Dermis microvascular lymphatic vessel endothelial cell (primary cell): ENCODE results near the gene ZBP1. TPM values are rescaled to one million over a fixed set of nuclear protein-coding genes. Genes with fewer than 3 reads are reported as not detected.

Source experiments
- DNase-seq, 2 donors: peaks; one replicate each; pipeline versions ENCODE4 v3.0.0 to v3.0.0-alpha.2; 2010; ENCODE audit warnings: low read depth in 2 of 2
- total RNA-seq: library from RNA; depleted of rRNA; stranded (reverse); fragments of >200 nt; gene quantifications from 2 replicates; pipeline ENCODE4 v1.2.1, GENCODE V29; 2014

ZBP1 gene
- total RNA-seq, 1 donor from 2014 or later = not detected

DNA sequence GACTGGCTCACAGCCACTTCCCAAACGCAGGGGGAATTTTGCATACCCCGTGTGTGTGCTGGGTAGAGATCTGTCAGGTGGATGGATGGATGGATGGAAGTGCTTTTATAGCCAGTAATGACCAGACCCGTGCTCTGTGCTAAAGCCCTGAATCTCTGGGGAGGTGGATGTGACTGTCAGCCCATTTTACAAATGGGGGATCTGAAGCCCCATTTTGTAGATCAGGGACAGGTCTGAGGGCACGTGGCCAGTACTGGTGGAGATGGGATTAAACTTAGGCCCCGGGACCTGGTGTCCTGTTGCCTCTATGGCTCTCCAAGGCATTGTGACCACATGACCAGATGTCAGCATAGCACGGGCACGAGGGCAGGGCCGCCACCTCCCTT lies 38.2 kb upstream of the ZBP1 start:
- no peak for DNase-seq

- no peak for DNase-seq
These were observed 37.6 kb upstream of the ZBP1 start for GRCh38 chr20:57657535-57658446.

DNA sequence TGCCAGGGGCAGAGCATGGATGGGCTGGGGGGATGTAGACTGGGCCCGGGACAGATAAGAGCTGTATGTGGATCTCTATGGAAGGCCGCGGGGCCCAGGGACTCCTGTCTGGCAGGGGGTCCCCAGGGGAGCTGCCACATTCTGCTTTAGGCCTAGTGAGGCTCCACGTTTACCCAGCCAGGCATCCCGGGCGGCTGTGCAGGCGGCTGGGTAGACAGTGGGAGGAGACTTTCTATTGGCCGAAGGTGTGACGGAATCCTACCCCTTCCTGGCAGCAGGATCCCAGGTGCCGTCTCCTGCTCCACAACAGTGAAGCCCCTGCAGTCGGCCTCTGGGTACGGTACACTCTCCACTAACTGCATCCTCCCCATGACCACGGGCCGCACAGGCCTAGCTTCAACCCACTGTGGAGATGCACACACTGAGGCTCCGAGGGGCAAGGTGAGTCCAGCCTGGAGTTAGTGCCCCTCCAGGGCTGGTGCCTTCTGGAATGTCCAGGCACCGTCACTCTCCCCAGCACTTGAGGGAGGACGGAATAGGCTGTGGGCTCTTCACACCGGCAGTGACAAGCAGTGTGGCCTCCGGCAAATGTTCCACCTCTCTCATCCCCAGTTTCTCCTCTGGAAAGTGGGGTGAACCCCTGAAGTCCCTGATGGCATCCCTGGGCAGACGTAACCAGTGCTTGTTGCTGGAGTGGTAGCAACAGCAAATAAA lies 36.8 kb upstream of the ZBP1 start:
- no peak for DNase-seq

DNA sequence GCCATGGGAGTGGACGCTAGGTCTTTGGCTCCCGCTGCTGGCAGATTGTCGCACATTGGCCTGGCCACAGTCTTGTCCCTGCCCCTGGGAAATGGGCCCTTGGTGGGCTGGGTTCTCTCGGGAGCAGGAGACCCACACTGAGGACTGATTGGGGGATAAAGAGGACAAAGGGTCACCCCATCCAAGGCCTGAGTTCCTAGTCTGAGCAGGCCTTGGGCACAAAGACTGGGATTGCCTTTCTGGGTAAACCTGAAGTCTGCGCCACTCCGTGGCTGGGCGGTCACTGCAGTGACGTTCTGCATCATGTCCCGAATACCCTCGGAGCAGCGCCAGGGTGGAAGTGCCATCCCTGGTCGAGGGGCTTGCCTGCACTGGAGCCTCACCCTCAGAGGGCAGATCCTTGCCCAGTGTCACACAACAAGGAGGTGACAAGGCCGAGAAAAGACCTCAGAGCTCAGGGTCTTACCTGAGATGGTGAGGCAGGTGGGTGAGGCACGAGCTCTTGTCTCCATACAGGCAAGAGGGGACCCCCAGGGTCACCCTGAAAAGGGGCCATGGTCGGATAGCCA lies 36.1 kb upstream of the ZBP1 start:
- no peak for DNase-seq

DNA sequence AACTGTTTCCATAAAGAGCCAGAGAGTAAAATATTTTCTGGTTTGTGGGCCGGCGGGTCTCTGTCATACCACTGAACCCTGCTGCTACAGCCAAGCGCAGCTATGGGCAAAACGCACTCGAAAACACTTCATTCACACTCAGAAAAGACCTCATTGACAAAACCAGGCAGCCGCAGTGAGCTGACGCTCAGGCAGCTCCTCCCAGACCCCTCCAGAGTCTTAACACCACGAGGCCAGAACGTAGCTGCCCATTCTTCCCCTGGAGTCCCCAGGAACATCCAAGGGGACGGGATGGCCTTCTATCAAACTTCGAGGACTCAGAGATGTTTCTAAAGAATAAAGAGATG lies 35.6 kb upstream of the ZBP1 start:
- no peak for DNase-seq

DNA sequence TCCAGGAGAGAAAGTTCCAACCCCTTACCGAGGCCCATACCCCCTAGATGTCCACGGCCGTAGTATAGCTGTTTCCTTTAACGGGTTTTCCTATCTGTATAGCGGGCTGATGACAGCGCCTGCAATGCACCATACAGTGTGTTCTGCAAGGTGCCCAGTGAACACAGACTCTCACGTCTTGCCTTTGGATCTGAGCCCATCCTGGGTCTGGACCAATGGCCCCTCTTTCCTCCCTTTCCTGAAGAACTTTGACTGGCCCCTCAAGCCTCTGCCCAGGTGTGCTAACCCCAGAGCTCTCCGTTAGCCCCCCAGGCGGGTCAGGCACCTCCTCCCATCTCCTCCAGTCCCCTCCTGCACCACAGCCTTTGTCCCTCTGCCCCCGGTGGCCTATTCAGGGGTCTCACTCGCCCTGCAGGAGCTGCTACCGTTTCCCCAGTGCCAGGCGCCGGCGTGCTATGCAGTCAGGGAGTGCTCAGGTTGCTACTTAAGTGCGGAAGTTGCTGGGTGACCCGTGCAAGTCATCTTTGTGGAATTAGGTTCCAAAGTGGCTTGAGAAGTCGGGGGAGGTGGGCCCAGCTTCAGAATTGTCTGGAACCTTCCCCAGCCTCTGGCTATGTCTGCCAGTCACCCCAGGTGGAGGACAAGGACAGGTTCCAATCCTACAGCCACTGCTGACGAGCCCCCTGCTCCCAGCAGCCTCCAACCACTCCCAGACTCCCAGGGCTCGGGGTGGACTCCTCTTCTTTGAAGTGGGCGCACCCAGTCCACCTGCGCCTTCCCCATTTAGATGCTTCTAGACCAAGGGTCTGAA lies 35.0 kb upstream of the ZBP1 start:
- DNase-seq = no peak

DNA sequence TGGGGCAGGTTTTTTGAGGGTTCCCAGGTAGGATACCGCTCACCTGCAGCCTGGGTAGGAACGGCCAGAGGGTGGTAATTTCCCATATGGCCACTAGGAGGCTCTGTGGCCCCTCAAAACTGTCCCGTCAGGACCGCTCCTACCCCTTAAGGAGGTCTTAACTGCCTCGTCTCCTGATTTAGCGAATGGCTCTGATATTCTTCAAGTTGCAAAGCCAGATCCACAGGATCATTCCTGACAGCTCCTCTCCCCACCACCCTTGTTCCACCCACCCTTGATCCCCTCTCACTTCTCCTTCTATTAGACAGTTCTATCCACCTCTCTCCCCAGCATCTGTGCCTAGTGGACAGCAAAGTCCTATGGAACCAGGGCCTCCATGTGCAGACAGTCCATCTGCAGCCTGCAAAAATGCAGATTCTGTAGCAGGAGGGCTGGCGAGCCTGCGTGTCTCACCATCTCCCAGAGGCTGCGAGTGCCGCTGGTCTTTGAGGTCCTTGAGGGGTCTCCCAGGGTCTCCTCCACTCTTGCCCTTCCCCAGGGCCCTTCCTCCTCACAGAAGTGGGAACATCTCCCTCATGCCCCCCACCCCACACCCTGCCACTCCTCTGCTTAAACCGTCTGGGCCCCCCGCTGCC lies 34.3 kb upstream of the ZBP1 start:
- peak; percentile 10 to 64 for DNase-seq

GRCh38 chr20:57653910-57654309 lies 33.7 kb upstream of the ZBP1 start:
- DNase-seq = no peak

- DNase-seq = no peak
These were observed 33.3 kb upstream of the ZBP1 start for GRCh38 chr20:57653546-57653900.

- no peak for DNase-seq
These were observed 32.6 kb upstream of the ZBP1 start for GRCh38 chr20:57652606-57653545.

DNA sequence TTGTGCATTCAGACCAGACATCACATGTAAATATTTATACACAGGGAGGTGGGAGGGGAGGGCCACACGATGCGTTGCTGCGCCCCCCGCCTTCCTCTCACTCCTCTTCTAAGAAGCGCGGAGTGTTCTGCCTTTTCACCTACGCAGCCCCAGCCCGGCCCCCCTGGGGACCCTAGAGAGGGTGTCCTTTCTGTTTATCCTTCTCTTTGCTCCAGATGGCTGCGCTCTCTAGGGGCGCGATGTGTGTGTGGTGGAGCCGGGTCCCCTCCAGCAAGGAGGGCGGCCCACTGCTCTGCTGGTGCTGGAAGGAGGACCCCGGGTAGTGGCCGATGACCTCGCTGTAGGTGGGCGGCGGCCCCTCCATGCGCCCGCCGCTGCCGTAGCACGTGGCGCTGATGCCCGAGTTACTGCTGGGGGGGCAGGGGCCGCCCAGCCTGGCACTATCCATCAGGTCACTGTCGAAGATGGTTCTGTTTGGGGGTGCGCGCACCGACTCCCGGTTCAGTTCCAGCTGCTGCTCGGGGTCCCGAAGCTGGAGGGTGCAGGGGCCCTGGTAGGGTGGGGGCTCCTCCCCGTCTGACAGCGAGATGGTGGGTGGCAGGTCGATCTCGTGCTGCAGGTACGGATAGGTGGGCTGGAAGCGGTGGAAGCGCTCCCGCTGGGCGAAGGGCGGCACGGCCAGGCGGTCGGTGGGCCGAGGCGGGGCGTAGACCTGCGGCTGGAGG lies 31.8 kb upstream of the ZBP1 start:
- no peak for DNase-seq

- DNase-seq = no peak
These were observed 30.7 kb upstream of the ZBP1 start for GRCh38 chr20:57650756-57651483.

GRCh38 chr20:57650266-57650665 lies 30.0 kb upstream of the ZBP1 start:
- no peak for DNase-seq

DNA sequence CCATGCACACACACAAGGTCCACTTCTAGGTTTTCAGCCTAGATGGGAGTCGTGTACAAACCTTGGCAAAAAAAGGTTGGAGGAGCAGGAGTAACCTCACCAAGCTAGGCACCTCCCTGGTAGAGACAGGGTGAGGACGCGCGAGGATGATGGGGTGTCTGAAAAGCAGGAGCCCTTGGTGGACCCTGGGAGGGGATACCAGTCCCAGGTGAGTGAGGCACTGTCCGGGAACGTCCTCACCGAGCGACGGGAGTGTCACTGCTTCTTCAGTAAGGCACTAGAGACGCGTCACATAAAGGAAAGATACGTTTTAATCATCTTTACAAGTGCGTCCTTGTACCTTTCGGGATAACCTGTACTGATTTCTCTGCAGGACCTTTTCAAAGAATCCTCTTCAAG lies 29.4 kb upstream of the ZBP1 start:
- no peak for DNase-seq

- no peak for DNase-seq
These were observed 28.8 kb upstream of the ZBP1 start for GRCh38 chr20:57648878-57649616.

GRCh38 chr20:57647933-57648785 lies 27.9 kb upstream of the ZBP1 start:
- no peak for DNase-seq
